HEK293T (cell line): Measurements from ENCODE around the gene FAM20A.

Experiments
- CTCF ChIA-PET: fragments of 350-600 bp; formaldehyde crosslinking; extraction: SDS; loops from one replicate; lab custom pipeline; 2021; ENCODE audit warnings: antibody characterized with exemption, inconsistent platforms; lab: Yijun Ruan, JAX
- POLR2A ChIA-PET: fragments of 350-600 bp; formaldehyde crosslinking; extraction: SDS; loops from one replicate; lab custom pipeline; 2020; ENCODE audit warnings: antibody characterized with exemption, inconsistent platforms; lab: Yijun Ruan, JAX
- DNase-seq: peaks from one replicate; pipeline ENCODE4 v3.0.0; 2012; ENCODE audit warnings: mixed read lengths; ENCODE audit errors: extremely low spot score
- ARNT ChIP-seq: fragments of 450-650 bp; IDR thresholded peaks from 2 replicates; pipeline ENCODE4 v1.6.1; 2017; ENCODE audit warnings: mild to moderate bottlenecking
- BHLHE40 ChIP-seq: fragments of 450-650 bp; IDR thresholded peaks from 2 replicates; pipeline ENCODE4 v1.6.1; 2016; ENCODE audit warnings: mild to moderate bottlenecking, moderate library complexity, borderline replicate concordance
- CTBP1 ChIP-seq: fragments of 450-650 bp; IDR thresholded peaks from 2 replicates; pipeline ENCODE4 v1.6.1; 2016; ENCODE audit warnings: borderline replicate concordance
- ELF4 ChIP-seq: fragments of 450-650 bp; IDR thresholded peaks from 2 replicates; pipeline ENCODE4 v1.6.1; 2017; ENCODE audit warnings: antibody characterized with exemption
- FOXA1 ChIP-seq: fragments of 450-650 bp; IDR thresholded peaks from 2 replicates; pipeline ENCODE4 v1.6.1; 2016; ENCODE audit warnings: mild to moderate bottlenecking
- FOXK2 ChIP-seq: fragments of 450-650 bp; IDR thresholded peaks from 2 replicates; pipeline ENCODE4 v1.6.1; 2016; ENCODE audit warnings: mild to moderate bottlenecking
- FOXM1 ChIP-seq: fragments of 450-650 bp; IDR thresholded peaks from 2 replicates; pipeline ENCODE4 v1.6.1; 2017; ENCODE audit warnings: mild to moderate bottlenecking, borderline replicate concordance
- HDGF ChIP-seq: fragments of 450-650 bp; IDR thresholded peaks from 2 replicates; pipeline ENCODE4 v1.6.1; 2017; ENCODE audit warnings: antibody characterized with exemption, borderline replicate concordance
- L3MBTL2 ChIP-seq: fragments of 450-650 bp; conservative IDR thresholded peaks from 2 replicates; pipeline ENCODE4 v1.6.1; 2016; ENCODE audit warnings: mild to moderate bottlenecking
- LEF1 ChIP-seq: fragments of 450-650 bp; IDR thresholded peaks from 2 replicates; pipeline ENCODE4 v1.6.1; 2017; ENCODE audit warnings: mild to moderate bottlenecking, borderline replicate concordance
- NFRKB ChIP-seq: fragments of 450-650 bp; IDR thresholded peaks from 2 replicates; pipeline ENCODE4 v1.6.1; 2016; ENCODE audit warnings: mild to moderate bottlenecking, moderate library complexity
- PKNOX1 ChIP-seq: fragments of 450-650 bp; IDR thresholded peaks from 2 replicates; pipeline ENCODE4 v1.6.1; 2016
- SP1 ChIP-seq: fragments of 450-650 bp; IDR thresholded peaks from 2 replicates; pipeline ENCODE4 v1.6.1; 2017
- SUZ12 ChIP-seq: fragments of 450-650 bp; IDR thresholded peaks from 2 replicates; pipeline ENCODE4 v1.6.1; 2016; ENCODE audit warnings: mild to moderate bottlenecking
- TARDBP ChIP-seq: fragments of 450-650 bp; IDR thresholded peaks from 2 replicates; pipeline ENCODE4 v1.6.1; 2016
- ZNF384 ChIP-seq: fragments of 450-650 bp; IDR thresholded peaks from 2 replicates; pipeline ENCODE4 v1.6.1; 2016

FAM20A gene

GRCh38 chr17:68622423-68622822 lies 21.3 kb upstream of the FAM20A start:
- ChIA-PET POLR2A (no interaction called here), CTCF (interaction anchor here (0.6 to 0.7 kb wide), 2 partner anchors 73 to 258 kb away, joined by 3 to 6 read pairs; no protein-coding TSS in a partner anchor)
- DNase-seq = no peak
- no peak for TF ChIP-seq ARNT
- TF ChIP-seq HDGF = no peak
- no peak for TF ChIP-seq SUZ12
- TF ChIP-seq L3MBTL2 = no peak
- TF ChIP-seq FOXK2 = no peak
- no peak for TF ChIP-seq LEF1
- TF ChIP-seq TARDBP = no peak
- no peak for TF ChIP-seq FOXA1
- TF ChIP-seq CTBP1 = no peak
- TF ChIP-seq ELF4 = no peak
- TF ChIP-seq SP1 = no peak
- no peak for TF ChIP-seq BHLHE40
- no peak for TF ChIP-seq NFRKB
- no peak for TF ChIP-seq PKNOX1
- TF ChIP-seq FOXM1 = no peak
- no peak for TF ChIP-seq ZNF384

- no peak for TF ChIP-seq FOXM1
- no peak for TF ChIP-seq HDGF
- TF ChIP-seq SP1 = no peak
- TF ChIP-seq LEF1 = no peak
- TF ChIP-seq PKNOX1 = no peak
- no peak for TF ChIP-seq ZNF384
- no peak for TF ChIP-seq NFRKB
- no peak for TF ChIP-seq L3MBTL2
- no peak for TF ChIP-seq ARNT
- TF ChIP-seq ELF4 = no peak
- no peak for TF ChIP-seq TARDBP
- TF ChIP-seq FOXK2 = no peak
- no peak for TF ChIP-seq BHLHE40
- no peak for TF ChIP-seq CTBP1
- no peak for TF ChIP-seq SUZ12
- TF ChIP-seq FOXA1 = no peak
- ChIA-PET POLR2A (no interaction called here), CTCF (no interaction called here)
- DNase-seq = no peak
These were observed 19.9 kb upstream of the FAM20A start for GRCh38 chr17:68621065-68621464.

GRCh38 chr17:68616334-68616733 lies 15.2 kb upstream of the FAM20A start:
- ChIA-PET CTCF (no interaction called here), POLR2A (no interaction called here)
- DNase-seq = no peak
- TF ChIP-seq ELF4 = no peak
- TF ChIP-seq NFRKB = no peak
- TF ChIP-seq FOXM1 = no peak
- TF ChIP-seq SP1 = no peak
- no peak for TF ChIP-seq TARDBP
- TF ChIP-seq FOXK2 = no peak
- no peak for TF ChIP-seq ZNF384
- TF ChIP-seq PKNOX1 = no peak
- no peak for TF ChIP-seq SUZ12
- TF ChIP-seq L3MBTL2 = no peak
- no peak for TF ChIP-seq BHLHE40
- TF ChIP-seq CTBP1 = no peak

GRCh38 chr17:68614718-68615117 lies 13.6 kb upstream of the FAM20A start:
- ChIA-PET POLR2A (no interaction called here), CTCF (interaction anchor here (0.6 to 1.4 kb wide), 9 partner anchors 9 to 283 kb away, joined by 3 to 9 read pairs (median 3); no protein-coding TSS in a partner anchor)
- TF ChIP-seq SUZ12 (no peak), FOXK2 (no peak), NFRKB (no peak), TARDBP (no peak), PKNOX1 (no peak), HDGF (no peak), FOXM1 (no peak), SP1 (no peak), ZNF384 (no peak), CTBP1 (no peak), LEF1 (no peak), L3MBTL2 (no peak), FOXA1 (no peak)
- no peak for DNase-seq

GRCh38 chr17:68613739-68614298 lies 12.7 kb upstream of the FAM20A start:
- ChIA-PET POLR2A (no interaction called here), CTCF (interaction anchor here (0.6 to 1.4 kb wide), 12 partner anchors 8 to 147 kb away, joined by 3 to 9 read pairs (median 3); no protein-coding TSS in a partner anchor)
- peak; percentile 60 for DNase-seq
- TF ChIP-seq FOXK2 (no peak), HDGF (no peak), CTBP1 (no peak), SUZ12 (no peak), FOXM1 (no peak), L3MBTL2 (no peak), LEF1 (no peak), NFRKB (no peak), BHLHE40 (no peak), ARNT (no peak), TARDBP (no peak)
